ENCODE results near the gene ZNF621.

DNA sequence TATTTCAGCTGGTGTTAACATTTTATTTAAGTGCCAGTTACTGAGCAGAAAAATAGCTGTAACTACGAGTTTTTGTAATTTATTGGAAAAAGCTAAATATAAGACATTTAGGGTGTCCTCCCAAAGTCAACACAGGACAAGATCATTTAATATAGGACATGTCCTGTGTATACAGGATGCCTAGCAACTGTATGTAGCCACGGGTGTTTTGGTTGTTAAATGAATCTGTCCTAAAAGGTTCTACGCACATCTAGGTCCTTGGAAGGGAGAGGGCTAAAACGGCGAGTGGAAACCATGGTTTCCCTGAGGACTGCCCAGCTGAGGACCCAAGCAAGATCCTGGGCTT, 565 bp upstream of the ZNF621 start:
- TF ChIP-seq, protein P1, sequence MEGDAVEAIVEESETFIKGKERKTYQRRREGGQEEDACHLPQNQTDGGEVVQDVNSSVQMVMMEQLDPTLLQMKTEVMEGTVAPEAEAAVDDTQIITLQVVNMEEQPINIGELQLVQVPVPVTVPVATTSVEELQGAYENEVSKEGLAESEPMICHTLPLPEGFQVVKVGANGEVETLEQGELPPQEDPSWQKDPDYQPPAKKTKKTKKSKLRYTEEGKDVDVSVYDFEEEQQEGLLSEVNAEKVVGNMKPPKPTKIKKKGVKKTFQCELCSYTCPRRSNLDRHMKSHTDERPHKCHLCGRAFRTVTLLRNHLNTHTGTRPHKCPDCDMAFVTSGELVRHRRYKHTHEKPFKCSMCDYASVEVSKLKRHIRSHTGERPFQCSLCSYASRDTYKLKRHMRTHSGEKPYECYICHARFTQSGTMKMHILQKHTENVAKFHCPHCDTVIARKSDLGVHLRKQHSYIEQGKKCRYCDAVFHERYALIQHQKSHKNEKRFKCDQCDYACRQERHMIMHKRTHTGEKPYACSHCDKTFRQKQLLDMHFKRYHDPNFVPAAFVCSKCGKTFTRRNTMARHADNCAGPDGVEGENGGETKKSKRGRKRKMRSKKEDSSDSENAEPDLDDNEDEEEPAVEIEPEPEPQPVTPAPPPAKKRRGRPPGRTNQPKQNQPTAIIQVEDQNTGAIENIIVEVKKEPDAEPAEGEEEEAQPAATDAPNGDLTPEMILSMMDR (IDR thresholded peaks at IDR 0.05; ENCODE audit: insufficient read depth, low read length, poor library complexity, severe bottlenecking) = no peak
- no peak for TF ChIP-seq EZH2phosphoT487 (conservative IDR thresholded peaks at IDR 0.05; ENCODE audit: low read length)

Measured in SU-DHL-6 (cell line).